Heart right ventricle (tissue), 16 donors: Measurements from ENCODE around the gene CCDC63. TPM values are rescaled to one million over a fixed set of nuclear protein-coding genes. Genes with fewer than 3 reads are reported as not detected.

Source experiments
- ATAC-seq, 8 donors: fragments of 200-7000 bp; cut with Tn5 transposase; one replicate each; pipeline ENCODE4 v1.9.1; 2020; ENCODE audit warnings: mild to moderate bottlenecking in 8 of 8, moderate library complexity in 8 of 8, moderate number of reproducible peaks in 1 of 8
- DNase-seq, 2 donors: peaks; one replicate each; pipeline ENCODE4 v3.0.0-alpha.2; 2020
- H3K27ac ChIP-seq, 10 donors: fragments of 200-600 bp; sonication (generic) in 2 of 10; one replicate each; pipeline versions ENCODE4 v1.5.0 to v1.8.0; 2020 to 2022; ENCODE audit warnings: mild to moderate bottlenecking in 3 of 10
- H3K27me3 ChIP-seq, 7 donors: fragments of 200-600 bp; one replicate each; pipeline ENCODE4 v1.8.0; 2021 to 2022; ENCODE audit warnings: mild to moderate bottlenecking in 2 of 7
- H3K36me3 ChIP-seq, 9 donors: fragments of 200-600 bp; sonication (generic) in 1 of 9; one replicate each; pipeline versions ENCODE4 v1.5.0 to v1.8.0; 2020 to 2022; ENCODE audit warnings: mild to moderate bottlenecking in 2 of 9
- H3K4me1 ChIP-seq, 9 donors: fragments of 200-600 bp; sonication (generic) in 1 of 9; one replicate each; pipeline versions ENCODE4 v1.5.0 to v1.8.0; 2020 to 2022; ENCODE audit warnings: mild to moderate bottlenecking in 4 of 9
- H3K4me3 ChIP-seq, 10 donors: fragments of 200-600 bp; sonication (generic) in 2 of 10; one replicate each; pipeline versions ENCODE4 v1.5.0 to v1.8.0; 2020 to 2022; ENCODE audit warnings: mild to moderate bottlenecking in 7 of 10, moderate library complexity in 2 of 10
- H3K9me3 ChIP-seq, 11 donors: fragments of 200-600 bp in 10 of 11; sonication (generic) in 2 of 11; one replicate each; pipeline versions ENCODE4 v1.5.0 to v1.8.0; 2013 to 2022; ENCODE audit warnings: mild to moderate bottlenecking in 2 of 11, control low read depth in 1 of 11, moderate library complexity in 1 of 11
- WGBS, 2 donors: extraction: QIAGEN DNeasy Blood & Tissue Kit; methylation state at CpG; one replicate each; pipeline ENCODE4 v1.1.7; 2013; ENCODE audit warnings: inconsistent platforms in 1 of 2; 5-methylcytosine and 5-hydroxymethylcytosine counted together
- intact Hi-C, 10 donors: fragments of 100-400 bp; cut with DNase I; formaldehyde crosslinking; loops; one replicate each; pipeline versions ENCODE4 v1.11.1 to v1.14.2; 2022
- polyA plus RNA-seq, 2 donors: library from polyadenylated mRNA; stranded (reverse); fragments of 200-250 nt; gene quantifications; one replicate each; pipeline ENCODE4 v1.2.3, GENCODE V29; 2013
- total RNA-seq, 10 donors: library from RNA; stranded (reverse); fragmentation: NEBNext Ultra II Directional in 3 of 10; extraction: Animal tissue kit (Norgen Biotek cat#: 25700) in 3 of 10; gene quantifications; one replicate each; pipeline versions ENCODE4 v1.2.1 to v1.2.4, GENCODE V29; 2021 to 2023
- TF ChIP-seq, protein P1 (sequence below), 9 donors: fragments of 200-600 bp; sonication (generic) in 2 of 9; IDR thresholded peaks; one replicate each; pipeline versions ENCODE4 v1.5.0 to v1.8.0; 2021 to 2022; ENCODE audit warnings: antibody characterized with exemption in 9 of 9, mild to moderate bottlenecking in 5 of 9, moderate library complexity in 1 of 9
- donor health status: Arrhythmogenic right ventricular cardiomyopathy.
- donor health status: ischemic (EF 13 %, LVEDD 7.1; RV severe dilation, severe dysfunction).
- donor health status: healthy with polysubstance abuse.
- donor health status: DM: no; HTN: yes; CAD: no.
- donor health status: DM: no; HTN: no; CAD: no.
- donor health status: ischemic (EF 25% LVEDD 6.9; RV normal size, moderate dysfunction).
- donor health status: ischemic (EF 25% LVEDD 5.7; RV mildly dilated, moderate dysfunction).
- donor health status: healthy.
- donor health status: DM: yes; HTN: yes; CAD: no.
- donor health status: Ischemic cardiomyopathy.
- donor health status: ischemic (EF 35%, LVEDD 5.7; RV mildly dilated, moderate dysfunction).
- donor health status: nonischemic (EF 11% LVEDD 7.7; RV severe dilation, severe dysfunction).
- donor health status: DM: yes; HTN: yes; CAD: no.
- donor health status: PGD.
- donor health status: ischemic (EF 29% LVEDD 5.4; RV normal size, mild dysfunction).
- donor health status: nonischemic (EF 23%, LVEDD 6.1; RV moderate dilation, normal function).

CCDC63 gene
- total and polyA plus RNA-seq, 12 donors = not detected

DNA sequence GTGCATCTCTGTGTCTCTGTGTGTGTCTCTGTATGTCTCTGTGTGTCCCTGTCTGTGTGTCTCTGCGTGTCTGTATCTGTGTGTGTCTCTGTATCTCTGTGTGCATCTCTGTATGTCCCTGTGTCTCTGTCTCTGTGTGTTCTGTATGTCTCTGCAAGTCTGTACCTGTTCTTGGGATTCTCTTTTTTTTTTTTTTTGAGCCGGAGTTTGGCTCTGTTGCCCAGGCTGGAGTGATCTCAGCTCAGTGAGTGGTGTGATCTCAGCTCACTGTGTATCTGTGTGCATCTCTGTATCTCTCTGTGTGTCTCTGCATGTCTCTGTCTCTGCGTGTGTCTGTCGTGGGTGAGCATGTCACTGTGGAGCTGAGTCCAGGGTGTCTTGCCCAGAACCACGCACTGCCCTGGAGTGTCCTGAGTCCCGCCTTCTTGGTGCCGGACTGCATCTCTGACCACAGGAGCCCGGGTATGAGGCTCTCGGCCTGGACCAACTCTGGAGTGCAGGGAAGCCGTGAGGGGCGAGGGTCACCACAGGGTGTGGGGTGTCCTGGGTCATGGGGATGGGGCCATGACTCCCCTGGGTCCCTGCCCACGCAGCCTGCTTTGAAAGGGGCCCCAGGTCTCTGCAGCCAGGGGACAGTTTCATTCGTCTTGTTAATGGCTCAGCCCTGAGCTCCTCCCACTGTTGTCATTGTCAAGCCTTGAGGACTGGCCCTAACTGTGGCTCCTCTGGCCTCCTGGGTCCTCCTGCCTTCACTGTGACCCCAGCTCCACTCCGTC lies 61.8 kb downstream of the CCDC63 start:
- Histone ChIP-seq H3K9me3 (no peaks in the 10 kb centered on the region), H3K27ac (peak overlapping the region in 5 of 10 donors; percentile 42 to 53 (median 46)), H3K4me1 (no peaks in the 10 kb centered on the region), H3K4me3 (no peak overlapping the region), H3K27me3 (no peaks in the 10 kb centered on the region), H3K36me3 (peaks cover 0 to 38% (median 0%) of the 10 kb centered on the region in 9 donors)
- DNase-seq (peak in 1 of 2 donors; percentile 37), ATAC-seq (peak; percentile 13 to 60 (median 44))
- intact Hi-C loops = no loop called here
- TF ChIP-seq, protein P1, sequence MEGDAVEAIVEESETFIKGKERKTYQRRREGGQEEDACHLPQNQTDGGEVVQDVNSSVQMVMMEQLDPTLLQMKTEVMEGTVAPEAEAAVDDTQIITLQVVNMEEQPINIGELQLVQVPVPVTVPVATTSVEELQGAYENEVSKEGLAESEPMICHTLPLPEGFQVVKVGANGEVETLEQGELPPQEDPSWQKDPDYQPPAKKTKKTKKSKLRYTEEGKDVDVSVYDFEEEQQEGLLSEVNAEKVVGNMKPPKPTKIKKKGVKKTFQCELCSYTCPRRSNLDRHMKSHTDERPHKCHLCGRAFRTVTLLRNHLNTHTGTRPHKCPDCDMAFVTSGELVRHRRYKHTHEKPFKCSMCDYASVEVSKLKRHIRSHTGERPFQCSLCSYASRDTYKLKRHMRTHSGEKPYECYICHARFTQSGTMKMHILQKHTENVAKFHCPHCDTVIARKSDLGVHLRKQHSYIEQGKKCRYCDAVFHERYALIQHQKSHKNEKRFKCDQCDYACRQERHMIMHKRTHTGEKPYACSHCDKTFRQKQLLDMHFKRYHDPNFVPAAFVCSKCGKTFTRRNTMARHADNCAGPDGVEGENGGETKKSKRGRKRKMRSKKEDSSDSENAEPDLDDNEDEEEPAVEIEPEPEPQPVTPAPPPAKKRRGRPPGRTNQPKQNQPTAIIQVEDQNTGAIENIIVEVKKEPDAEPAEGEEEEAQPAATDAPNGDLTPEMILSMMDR (IDR thresholded peaks at IDR 0.05) = no peak
- 36 to 48% methylated on average over 14 of the region's 14 CpGs for WGBS, 2 donors

- TF ChIP-seq, protein P1 (IDR thresholded peaks at IDR 0.05) = no peak
- WGBS, 2 donors = 77 to 81% methylated on average over 6 of the region's 6 CpGs
- ATAC-seq (no peak), DNase-seq (no peak)
- Histone ChIP-seq H3K36me3 (peaks cover 0 to 63% (median 0%) of the 10 kb centered on the region in 9 donors), H3K9me3 (no peaks in the 10 kb centered on the region), H3K27ac (peak overlapping the region in 5 of 10 donors; percentile 19 to 53 (median 25)), H3K4me3 (no peak overlapping the region), H3K27me3 (no peaks in the 10 kb centered on the region), H3K4me1 (peaks cover 0 to 5% (median 0%) of the 10 kb centered on the region in 9 donors)
- intact Hi-C loops = no loop called here
Observed at GRCh38 chr12:110912263-110912662, 65.5 kb downstream of the CCDC63 start.

DNA sequence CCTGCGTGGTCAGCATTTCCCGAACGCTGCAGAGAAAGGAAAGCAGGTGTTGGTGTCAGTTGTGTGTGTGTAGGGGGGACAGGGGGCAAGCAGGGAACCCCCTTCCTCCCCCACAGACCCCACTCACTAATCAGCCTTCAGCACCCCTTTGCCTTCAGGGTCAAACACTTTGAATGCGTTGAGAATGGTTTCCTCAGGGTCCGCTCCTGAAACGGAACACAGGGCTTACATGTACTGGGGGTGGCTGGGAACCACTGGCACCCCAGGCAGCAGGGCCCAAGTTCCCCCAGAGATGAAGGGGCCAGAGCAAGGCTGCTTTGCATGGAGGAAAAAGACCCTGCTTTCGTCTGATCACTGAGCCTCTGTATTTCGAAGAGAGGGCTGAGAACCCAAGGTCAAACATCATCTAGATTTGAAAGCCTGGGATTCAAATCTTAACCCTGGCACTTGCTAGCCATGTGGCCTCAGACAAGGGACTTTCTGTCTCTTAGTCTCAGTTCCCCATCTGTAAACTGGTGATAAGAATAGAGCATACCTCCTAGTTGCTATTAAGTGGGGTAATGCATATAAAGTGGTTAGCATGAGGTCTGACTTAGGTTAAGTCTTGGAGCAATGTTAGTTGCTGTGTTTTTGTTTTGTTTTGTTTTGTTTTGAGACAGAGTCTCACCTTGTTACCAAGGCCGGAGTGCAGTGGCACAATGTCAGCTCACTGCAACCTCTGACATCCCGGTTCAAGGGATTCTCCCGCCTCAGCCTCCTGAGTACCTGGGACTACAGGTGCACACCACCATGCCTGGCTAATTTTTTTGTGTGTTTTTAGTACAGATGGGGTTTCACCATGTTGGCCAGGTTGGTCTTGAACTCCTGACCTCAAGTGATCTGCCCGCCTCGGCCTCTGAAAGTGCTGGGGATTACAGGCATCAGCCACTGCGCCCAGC lies 66.6 kb downstream of the CCDC63 start:
- H3K27me3 ChIP-seq = no peaks in the 10 kb centered on the region
- no peaks in the 10 kb centered on the region for H3K9me3 ChIP-seq
- WGBS, 2 donors = 70 to 74% methylated on average over 14 of the region's 14 CpGs
- H3K36me3 ChIP-seq = peaks cover 0 to 69% (median 0%) of the 10 kb centered on the region in 9 donors
- no peak overlapping the region for H3K4me3 ChIP-seq
- peaks cover 0 to 5% (median 0%) of the 10 kb centered on the region in 9 donors for H3K4me1 ChIP-seq
- TF ChIP-seq, protein P1 (IDR thresholded peaks at IDR 0.05) = no peak
- H3K27ac ChIP-seq = peak overlapping the region in 3 of 10 donors; percentile 50 to 96 (median 53)
- intact Hi-C loops = no loop called here
- no peak for DNase-seq
- no peak for ATAC-seq

DNA sequence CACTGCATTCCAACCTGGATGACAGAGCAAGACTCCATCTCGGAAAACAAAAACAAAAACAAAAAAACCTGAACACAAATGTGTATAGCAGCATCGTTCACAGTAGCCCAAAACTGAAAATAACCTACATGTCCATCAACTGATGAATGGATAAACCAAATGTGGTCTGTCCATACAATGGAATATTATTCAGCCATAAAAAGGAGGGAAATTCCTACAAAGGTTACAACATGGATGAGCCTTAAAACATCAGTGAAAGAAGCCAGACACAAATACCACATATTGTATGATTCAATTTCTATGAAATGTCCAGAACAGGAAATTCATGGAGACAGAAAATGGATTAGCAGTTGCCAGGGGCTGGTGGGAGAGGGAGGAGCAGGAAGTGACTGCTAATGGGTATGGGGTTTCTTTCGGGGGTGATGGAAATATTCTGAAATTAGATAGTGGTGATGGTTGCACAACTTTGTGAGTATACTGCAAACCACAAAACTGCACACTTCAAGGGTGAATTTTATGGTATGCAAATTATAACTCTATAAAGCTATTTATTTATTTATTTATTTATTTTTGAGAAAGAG lies 69.6 kb downstream of the CCDC63 start:
- intact Hi-C loops = no loop called here
- Histone ChIP-seq H3K36me3 (peaks cover 0 to 61% (median 0%) of the 10 kb centered on the region in 9 donors), H3K9me3 (no peaks in the 10 kb centered on the region), H3K4me1 (peaks cover 0 to 13% (median 0%) of the 10 kb centered on the region in 9 donors), H3K4me3 (peak overlapping the region in 7 of 10 donors; percentile 3 to 62 (median 61)), H3K27ac (peak overlapping the region in 6 of 10 donors; percentile 13 to 96 (median 92)), H3K27me3 (peaks cover 0 to 12% (median 0%) of the 10 kb centered on the region in 7 donors)
- ATAC-seq (no peak), DNase-seq (no peak)
- WGBS, 2 donors = 39 to 50% methylated on average over 3 of the region's 3 CpGs
- TF ChIP-seq, protein P1 (IDR thresholded peaks at IDR 0.05) = no peak
